ENCODE measurements around the gene NT5C3A.
A peak's percentile ranks its signal among the peaks of the same experiment; 100 is the strongest.

The NT5C3A gene

DNA sequence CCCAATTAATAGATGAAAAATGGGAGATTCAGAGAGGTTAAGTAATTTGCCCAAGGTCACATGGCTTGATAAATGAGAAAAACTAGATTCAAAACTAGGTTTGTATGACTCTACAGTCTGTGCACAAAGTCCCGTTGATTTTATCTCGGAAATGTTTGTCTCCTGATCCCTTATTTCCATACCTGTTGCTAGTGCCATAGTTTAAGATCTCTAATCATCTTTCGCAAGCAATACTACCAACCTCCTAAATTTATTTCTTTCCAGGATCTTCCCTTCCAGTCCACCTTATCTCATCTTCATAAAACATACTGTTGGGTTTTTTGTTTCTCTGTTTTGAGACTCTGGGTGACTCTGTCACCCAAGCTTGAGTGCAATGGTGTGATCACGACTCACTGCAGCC is 2.9 kb downstream of the NT5C3A start:
- Histone ChIP-seq H3K4me3 (IDR thresholded peaks at IDR 0.05; ENCODE audit: insufficient read depth, low read depth, low read length) (no peak overlapping the region), H4K20me1 (ENCODE audit: insufficient read depth) (peaks cover 4% of the 10 kb centered on the region; the same call in 1 of the 2 replicates), H3K36me3 (ENCODE audit: insufficient read depth) (no peaks in the 10 kb centered on the region), H3K4me1 (ENCODE audit: low read depth, poor library complexity, severe bottlenecking) (peaks cover 32% of the 10 kb centered on the region), H3K27me3 (ENCODE audit: insufficient read depth, low read depth) (no peaks in the 10 kb centered on the region), H3K27ac (no peak overlapping the region), H2AFZ (ENCODE audit: low read depth) (no peak overlapping the region), H3K9ac (no peak overlapping the region), H3K4me2 (no peak overlapping the region; the same call in 1 of the 2 replicates), H3K79me2 (ENCODE audit: insufficient read depth, low read depth) (peaks cover 75% of the 10 kb centered on the region)
- TF ChIP-seq, protein P1, sequence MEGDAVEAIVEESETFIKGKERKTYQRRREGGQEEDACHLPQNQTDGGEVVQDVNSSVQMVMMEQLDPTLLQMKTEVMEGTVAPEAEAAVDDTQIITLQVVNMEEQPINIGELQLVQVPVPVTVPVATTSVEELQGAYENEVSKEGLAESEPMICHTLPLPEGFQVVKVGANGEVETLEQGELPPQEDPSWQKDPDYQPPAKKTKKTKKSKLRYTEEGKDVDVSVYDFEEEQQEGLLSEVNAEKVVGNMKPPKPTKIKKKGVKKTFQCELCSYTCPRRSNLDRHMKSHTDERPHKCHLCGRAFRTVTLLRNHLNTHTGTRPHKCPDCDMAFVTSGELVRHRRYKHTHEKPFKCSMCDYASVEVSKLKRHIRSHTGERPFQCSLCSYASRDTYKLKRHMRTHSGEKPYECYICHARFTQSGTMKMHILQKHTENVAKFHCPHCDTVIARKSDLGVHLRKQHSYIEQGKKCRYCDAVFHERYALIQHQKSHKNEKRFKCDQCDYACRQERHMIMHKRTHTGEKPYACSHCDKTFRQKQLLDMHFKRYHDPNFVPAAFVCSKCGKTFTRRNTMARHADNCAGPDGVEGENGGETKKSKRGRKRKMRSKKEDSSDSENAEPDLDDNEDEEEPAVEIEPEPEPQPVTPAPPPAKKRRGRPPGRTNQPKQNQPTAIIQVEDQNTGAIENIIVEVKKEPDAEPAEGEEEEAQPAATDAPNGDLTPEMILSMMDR (conservative IDR thresholded peaks at IDR 0.05; ENCODE audit: low read depth, low read length): no peak

DNA sequence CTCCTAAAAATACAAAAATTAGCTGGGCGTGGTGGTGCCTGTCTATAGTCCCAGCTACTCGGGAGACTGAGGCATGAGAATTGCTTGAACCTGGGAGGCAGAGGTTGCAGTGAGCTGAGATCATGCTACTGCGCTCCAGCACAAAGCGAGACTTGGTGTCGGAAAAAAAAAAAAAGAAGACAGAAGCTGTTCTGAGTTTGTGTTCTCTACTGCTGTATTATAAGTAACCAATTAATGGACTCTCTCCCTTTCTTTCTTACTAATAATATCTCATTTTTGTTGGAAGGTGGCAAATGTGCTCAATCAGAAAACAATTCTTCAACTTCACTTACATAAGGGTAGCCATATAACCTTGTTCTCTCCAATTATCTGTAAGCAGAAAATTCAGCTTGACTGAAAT is 7.4 kb downstream of the NT5C3A start:
- Histone ChIP-seq H3K4me3 (IDR thresholded peaks at IDR 0.05; ENCODE audit: insufficient read depth, low read depth, low read length) (no peak overlapping the region), H3K4me2 (no peak overlapping the region; the same call in 1 of the 2 replicates)

DNA sequence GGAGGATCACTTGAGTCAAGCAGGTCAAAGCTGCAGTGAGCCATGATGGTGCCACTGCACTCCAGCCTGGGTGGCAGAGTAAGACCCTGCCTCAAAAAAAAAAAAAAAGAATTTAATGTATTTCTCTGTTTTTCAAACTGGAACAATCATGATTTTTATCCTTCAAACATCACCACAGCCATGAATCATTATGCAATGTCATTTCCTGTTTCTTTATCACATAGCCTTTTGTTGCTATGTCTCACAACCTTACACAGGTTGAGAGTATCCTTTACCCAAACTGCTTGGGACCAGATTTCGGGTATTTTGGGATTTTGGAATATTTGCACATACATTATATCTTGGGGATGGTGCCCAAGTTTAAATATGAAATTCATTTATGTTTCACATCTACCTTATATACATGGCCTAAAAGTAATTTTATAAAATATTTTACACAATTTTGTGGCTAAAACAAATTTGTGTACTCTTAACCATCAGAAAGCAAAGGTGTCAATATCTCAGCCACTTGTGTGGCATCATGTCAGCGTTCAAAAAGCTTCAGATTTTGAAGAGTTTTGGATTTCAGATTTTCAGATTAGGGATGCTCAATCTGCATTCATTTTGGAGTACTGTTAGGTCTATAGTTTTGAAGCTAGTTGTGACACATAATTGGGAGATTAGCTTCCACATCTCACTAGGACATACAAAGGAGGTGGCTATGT is 8.2 kb downstream of the NT5C3A start:
- peak overlapping the region; percentile 30 for H3K4me2 ChIP-seq
- H4K20me1 ChIP-seq (ENCODE audit: insufficient read depth): 0 out of 2 replicates have a peak, but pooled peaks cover 6% of the 10 kb centered on the region

More for the DNA sequence above, 7.4 kb downstream of the NT5C3A start:
- H3K36me3 ChIP-seq (ENCODE audit: insufficient read depth): no peaks in the 10 kb centered on the region
- peaks cover 56% of the 10 kb centered on the region for H3K4me1 ChIP-seq (ENCODE audit: low read depth, poor library complexity, severe bottlenecking)
- peaks cover 88% of the 10 kb centered on the region for H3K79me2 ChIP-seq (ENCODE audit: insufficient read depth, low read depth)
- no peak overlapping the region for H3K9ac ChIP-seq
- H3K27ac ChIP-seq: no peak overlapping the region
- no peaks in the 10 kb centered on the region for H3K27me3 ChIP-seq (ENCODE audit: insufficient read depth, low read depth)
- H4K20me1 ChIP-seq (ENCODE audit: insufficient read depth): 0 out of 2 replicates have a peak, but pooled peaks cover 4% of the 10 kb centered on the region
- TF ChIP-seq, protein P1 (conservative IDR thresholded peaks at IDR 0.05; ENCODE audit: low read depth, low read length): no peak
- no peak overlapping the region for H2AFZ ChIP-seq (ENCODE audit: low read depth)

DNA sequence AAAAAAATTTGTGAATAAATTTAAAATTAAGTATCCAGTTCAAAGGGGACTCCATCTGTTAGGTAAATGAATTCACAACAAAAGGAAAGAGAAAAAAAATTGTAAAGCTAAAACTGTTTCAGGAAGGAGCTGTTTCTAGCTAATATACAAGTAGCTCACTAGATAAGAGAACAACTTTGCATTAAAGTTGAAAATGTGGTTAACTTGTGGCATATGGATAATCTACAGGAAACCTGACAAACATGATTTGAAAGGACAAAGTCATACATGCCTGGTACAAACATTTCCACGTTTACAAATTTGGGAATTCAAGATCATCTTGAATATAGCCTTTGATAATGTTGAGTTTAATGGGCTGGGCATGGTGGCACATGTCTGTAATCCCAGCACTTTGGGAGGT is 8.9 kb downstream of the NT5C3A start:
- H2AFZ ChIP-seq (ENCODE audit: low read depth): no peak overlapping the region
- H3K9ac ChIP-seq: no peak overlapping the region
- no peak overlapping the region for H3K4me2 ChIP-seq
- H3K36me3 ChIP-seq (ENCODE audit: insufficient read depth): no peaks in the 10 kb centered on the region
- TF ChIP-seq, protein P1 (conservative IDR thresholded peaks at IDR 0.05; ENCODE audit: low read depth, low read length): no peak
- no peak overlapping the region for H3K27ac ChIP-seq
- peaks cover 88% of the 10 kb centered on the region for H3K79me2 ChIP-seq (ENCODE audit: insufficient read depth, low read depth)
- H3K27me3 ChIP-seq (ENCODE audit: insufficient read depth, low read depth): no peaks in the 10 kb centered on the region
- H3K4me3 ChIP-seq (IDR thresholded peaks at IDR 0.05; ENCODE audit: insufficient read depth, low read depth, low read length): no peak overlapping the region
- peaks cover 49% of the 10 kb centered on the region for H3K4me1 ChIP-seq (ENCODE audit: low read depth, poor library complexity, severe bottlenecking)
- H4K20me1 ChIP-seq (ENCODE audit: insufficient read depth): 0 out of 2 replicates have a peak, but pooled peaks cover 6% of the 10 kb centered on the region

More for the DNA sequence above, 8.2 kb downstream of the NT5C3A start:
- Histone ChIP-seq H3K27ac (no peak overlapping the region), H3K79me2 (ENCODE audit: insufficient read depth, low read depth) (peaks cover 88% of the 10 kb centered on the region), H3K4me1 (ENCODE audit: low read depth, poor library complexity, severe bottlenecking) (peaks cover 50% of the 10 kb centered on the region), H3K4me3 (IDR thresholded peaks at IDR 0.05; ENCODE audit: insufficient read depth, low read depth, low read length) (no peak overlapping the region), H3K36me3 (ENCODE audit: insufficient read depth) (no peaks in the 10 kb centered on the region), H3K27me3 (ENCODE audit: insufficient read depth, low read depth) (no peaks in the 10 kb centered on the region), H3K9ac (no peak overlapping the region), H2AFZ (ENCODE audit: low read depth) (no peak overlapping the region)
- TF ChIP-seq, protein P1 (conservative IDR thresholded peaks at IDR 0.05; ENCODE audit: low read depth, low read length): no peak

All from KMS-11 (cell line).